A375 (cell line): Measurements from ENCODE around the gene GANAB. TPM values are rescaled to one million over a fixed set of nuclear protein-coding genes. Genes with fewer than 3 reads are reported as not detected.

Experiments used
- small RNA-seq: library from RNA; depleted of rRNA; stranded (forward); fragments of <200 nt; gene quantifications from one replicate; pipeline ENCODE3, GENCODE V24; 2014
- total RNA-seq: library from RNA; depleted of rRNA; stranded (reverse); fragments of >200 nt; shearing (Covaris generic); gene quantifications from 2 replicates; pipeline ENCODE4 v1.2.3, GENCODE V29; 2014; rRNA removed

The GANAB gene
- total RNA-seq = 234 and 237 TPM in 2 replicates

GRCh38 chr11:62645946-62646824 lies at the start of gene GANAB:
GANAB (minus strand) TSS chr11:62646613; CDS start chr11:62646599, 14 bp downstream.

GRCh38 chr11:62689421-62690183 lies 43.2 kb upstream of the GANAB start, which contains the start of gene LRRN4CL:
LRRN4CL (minus strand) TSS chr11:62689530; CDS start chr11:62688508, 1,022 bp downstream.

GRCh38 chr11:62678770-62679696 lies 32.6 kb upstream of the GANAB start, which contains the start of gene UBXN1:
UBXN1 (minus strand) TSS chr11:62679073; CDS start chr11:62678923, 150 bp downstream.

GRCh38 chr11:62671608-62672389 lies 25.4 kb upstream of the GANAB start, which contains the start of the genes LBHD1 and UQCC3:
LBHD1 (minus strand) TSS chr11:62672267; CDS start chr11:62670031, 2,236 bp downstream.
UQCC3 (plus strand) TSS chr11:62671673; CDS start chr11:62671746, 73 bp downstream.

GRCh38 chr11:62665075-62665598 lies 18.7 kb upstream of the GANAB start, which contains the start of the genes C11orf98 and CSKMT:
C11orf98 (minus strand) TSS chr11:62665210; CDS start chr11:62665169, 41 bp downstream.
CSKMT (plus strand) TSS chr11:62665312; CDS start chr11:62665880, 568 bp downstream.

GRCh38 chr11:62621567-62622470 lies 24.6 kb downstream of the GANAB start, which contains the start of gene B3GAT3:
B3GAT3 (minus strand) TSS chr11:62621986; CDS start chr11:62621947, 39 bp downstream.

GRCh38 chr11:62612366-62613290 lies 33.8 kb downstream of the GANAB start, which contains the start of the genes EML3 and ROM1:
EML3 (minus strand) TSS chr11:62612775; CDS start chr11:62612457, 318 bp downstream.
ROM1 (plus strand) TSS chr11:62613257; CDS start chr11:62613282, 25 bp downstream.

GRCh38 chr11:62601372-62602140 lies 44.9 kb downstream of the GANAB start, which contains the start of gene MTA2:
MTA2 (minus strand) TSS chr11:62601865; CDS start chr11:62601450, 415 bp downstream.

GRCh38 chr11:62591448-62592145 lies 54.8 kb downstream of the GANAB start, which contains the start of gene TUT1:
TUT1 (minus strand) TSS chr11:62591523; CDS start chr11:62591485, 38 bp downstream.

Small RNA genes lying within 50 kb of the gene (small RNA-seq; reads per million reads assigned to genes)
- gene AP001458.1 = not detected
- not detected for gene SNORA57

Other genes with a start within 250 kb of the GANAB start
- gene SCGB1A1, start 227.6 kb downstream of the GANAB start, total RNA-seq = not detected in 2 replicates
- gene AHNAK, start 99.8 kb downstream of the GANAB start, total RNA-seq = 205 and 216 TPM in 2 replicates
- 2,191 and 2,371 TPM in 2 replicates for gene EEF1G, start 72.7 kb downstream of the GANAB start, total RNA-seq
- 18.9 and 28.1 TPM in 2 replicates for gene TUT1, start 55.1 kb downstream of the GANAB start, total RNA-seq
- 153 and 165 TPM in 2 replicates for gene MTA2, start 44.7 kb downstream of the GANAB start, total RNA-seq
- gene EML3, start 33.8 kb downstream of the GANAB start, total RNA-seq = 41.0 and 43.7 TPM in 2 replicates
- gene ROM1, start 33.4 kb downstream of the GANAB start, total RNA-seq = 8.4 and 13.0 TPM in 2 replicates
- gene B3GAT3, start 24.6 kb downstream of the GANAB start, total RNA-seq = 84.1 and 103 TPM in 2 replicates
- gene INTS5, start 6.7 kb upstream of the GANAB start, total RNA-seq = 21.1 and 24.6 TPM in 2 replicates
- gene C11orf98, start 18.6 kb upstream of the GANAB start, total RNA-seq = 258 and 334 TPM in 2 replicates
- gene CSKMT, start 18.7 kb upstream of the GANAB start, total RNA-seq = 19.2 and 33.6 TPM in 2 replicates
- 27.7 and 35.5 TPM in 2 replicates for gene UQCC3, start 25.1 kb upstream of the GANAB start, total RNA-seq
- 9.0 and 13.3 TPM in 2 replicates for gene LBHD1, start 25.7 kb upstream of the GANAB start, total RNA-seq
- 306 and 324 TPM in 2 replicates for gene UBXN1, start 32.5 kb upstream of the GANAB start, total RNA-seq
- gene LRRN4CL, start 42.9 kb upstream of the GANAB start, total RNA-seq = 0.21 and 0.23 TPM in 2 replicates
- 87.7 and 115 TPM in 2 replicates for gene BSCL2, start 60.8 kb upstream of the GANAB start, total RNA-seq
- gene GNG3, start 61.1 kb upstream of the GANAB start, total RNA-seq = not detected in 2 replicates
- 13.6 and 14.1 TPM in 2 replicates for gene HNRNPUL2, start 80.8 kb upstream of the GANAB start, total RNA-seq
- 37.5 and 48.1 TPM in 2 replicates for gene TTC9C, start 81.9 kb upstream of the GANAB start, total RNA-seq
- 5.0 and 6.7 TPM in 2 replicates for gene ZBTB3, start 107.5 kb upstream of the GANAB start, total RNA-seq
- gene POLR2G, start 115.0 kb upstream of the GANAB start, total RNA-seq = 143 and 148 TPM in 2 replicates
- gene TAF6L, start 124.8 kb upstream of the GANAB start, total RNA-seq = 33.0 and 39.5 TPM in 2 replicates
- gene TMEM179B, start 140.8 kb upstream of the GANAB start, total RNA-seq = 61.4 and 91.5 TPM in 2 replicates
- gene TMEM223, start 145.4 kb upstream of the GANAB start, total RNA-seq = 47.6 and 57.5 TPM in 2 replicates
- 35.6 and 42.9 TPM in 2 replicates for gene NXF1, start 158.8 kb upstream of the GANAB start, total RNA-seq
- 33.8 and 38.8 TPM in 2 replicates for gene STX5, start 185.4 kb upstream of the GANAB start, total RNA-seq
- 1.5 TPM in 1 of 2 replicates, not detected in the other for gene TEX54, start 186.2 kb upstream of the GANAB start, total RNA-seq
- gene WDR74, start 193.0 kb upstream of the GANAB start, total RNA-seq = 204 and 215 TPM in 2 replicates
- gene SLC3A2, start 234.3 kb upstream of the GANAB start, total RNA-seq = 739 and 838 TPM in 2 replicates